HL-60 (cell line): ENCODE results near the gene CD40.

Experiments
- CTCF ChIP-seq: IDR thresholded peaks from one replicate; pipeline ENCODE4 v1.5.1; 2011; ENCODE audit warnings: low read length, control low read depth, inconsistent platforms; ENCODE audit not compliant: insufficient read depth
- GABPA ChIP-seq: IDR thresholded peaks from 2 replicates; pipeline ENCODE4 v1.6.1; 2012; ENCODE audit warnings: low read depth
- POLR2AphosphoS5 ChIP-seq: IDR thresholded peaks from 2 replicates; pipeline ENCODE4 v1.6.1; 2012; ENCODE audit warnings: low read depth
- REST ChIP-seq: IDR thresholded peaks from 2 replicates; pipeline ENCODE4 v1.6.1; 2012; ENCODE audit warnings: low read depth; ENCODE audit not compliant: insufficient replicate concordance
- SPI1 ChIP-seq: IDR thresholded peaks from 2 replicates; pipeline ENCODE4 v1.6.1; 2012; ENCODE audit warnings: low read depth, mild to moderate bottlenecking, borderline replicate concordance

GRCh38 chr20:46131396-46131795 is 13.3 kb downstream of the CD40 start:
- TF ChIP-seq CTCF (no peak), SPI1 (no peak), POLR2AphosphoS5 (no peak), REST (no peak), GABPA (no peak)
